ENCODE data around the gene XYLT2.
A peak's percentile ranks its signal among the peaks of the same experiment; 100 is the strongest.
"Not testable (repeated sequence)": the region's sequence is repeated elsewhere in the genome, so short reads cannot be mapped to it uniquely, and the experiment has no call there.

The XYLT2 gene

GRCh38 chr17:50397111-50397918, 51.4 kb downstream of the XYLT2 start, which contains the start of gene LRRC59:
Gene LRRC59 (minus strand): TSS chr17:50397523. CDS start chr17:50397317, 206 bp downstream.
- DNase-seq = peak; percentile 95

GRCh38 chr17:50397919-50398285, 52.0 kb downstream of the XYLT2 start:
- no peak for DNase-seq

- DNase-seq = not testable (repeated sequence)
Observed at GRCh38 chr17:50398672-50399071, 52.7 kb downstream of the XYLT2 start.

- not testable (repeated sequence) for DNase-seq
Observed at GRCh38 chr17:50399591-50399990, 53.7 kb downstream of the XYLT2 start.

GRCh38 chr17:50405351-50405750, 59.4 kb downstream of the XYLT2 start:
- not testable (repeated sequence) for DNase-seq

GRCh38 chr17:50406578-50406977, 60.7 kb downstream of the XYLT2 start:
- no peak for DNase-seq

GRCh38 chr17:50407921-50408320, 62.0 kb downstream of the XYLT2 start:
- no peak for DNase-seq

Measured in femur (tissue), 1 donor.